ENCODE measurements around the gene STK24. TPM values are rescaled to one million over a fixed set of nuclear protein-coding genes. Genes with fewer than 3 reads are reported as not detected.

Gene STK24
- polyA plus RNA-seq, 1 of the 3 experiments (the other 2 are of a cell fraction), result 30.5 TPM

GRCh38 chr13:98457053-98457452 lies 119.9 kb downstream of the STK24 start:
- 97% methylated on average over 13 of the region's 13 CpGs for WGBS (ENCODE audit: low lambda C conversion rate)
- no peak overlapping the region for H3K27ac ChIP-seq (ENCODE audit: low read depth in 2 of 2, low read length in 1 of 2)
- H3K79me2 ChIP-seq (ENCODE audit: insufficient read depth), result no peaks in the 10 kb centered on the region
- TF ChIP-seq, protein P1, sequence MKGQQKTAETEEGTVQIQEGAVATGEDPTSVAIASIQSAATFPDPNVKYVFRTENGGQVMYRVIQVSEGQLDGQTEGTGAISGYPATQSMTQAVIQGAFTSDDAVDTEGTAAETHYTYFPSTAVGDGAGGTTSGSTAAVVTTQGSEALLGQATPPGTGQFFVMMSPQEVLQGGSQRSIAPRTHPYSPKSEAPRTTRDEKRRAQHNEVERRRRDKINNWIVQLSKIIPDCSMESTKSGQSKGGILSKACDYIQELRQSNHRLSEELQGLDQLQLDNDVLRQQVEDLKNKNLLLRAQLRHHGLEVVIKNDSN (IDR thresholded peaks at IDR 0.05; ENCODE audit: borderline replicate concordance, low read depth), result no peak
- no peak for TF ChIP-seq TAF1 (IDR thresholded peaks at IDR 0.05; ENCODE audit: borderline replicate concordance, low read depth, low read length)
- H3K36me3 ChIP-seq (replicated peaks in 1 of 2; ENCODE audit: control insufficient read depth in 1 of 2, insufficient read depth in 2 of 2, low read length in 1 of 2), result peaks cover 15 to 68% of the 10 kb centered on the region in 2 experiments
- no peak overlapping the region for H3K4me3 ChIP-seq (ENCODE audit: low read depth in 2 of 2, low read length in 1 of 2)
- ChIA-PET POLR2A (no interaction called here), CTCF (interaction anchor here (0.9 to 3.8 kb wide), 6 partner anchors 9 to 216 kb away, joined by 3 to 31 read pairs (median 10); no protein-coding TSS in a partner anchor)
- H2AFZ ChIP-seq (ENCODE audit: low read depth), result no peak overlapping the region
- H3K9me3 ChIP-seq, result no peaks in the 10 kb centered on the region
- no peak for DNase-seq
- H4K20me1 ChIP-seq (ENCODE audit: insufficient read depth), result no peaks in the 10 kb centered on the region
- H3K4me1 ChIP-seq (ENCODE audit: control insufficient read depth in 1 of 2, insufficient read depth in 2 of 2, low read depth in 1 of 2, low read length in 1 of 2), result peaks cover 8 to 10% of the 10 kb centered on the region in 2 experiments; a peak in 2 of 4 replicates
- no peaks in the 10 kb centered on the region for H3K9me2 ChIP-seq
- H3F3A ChIP-seq (replicated peaks; ENCODE audit: insufficient read depth), result peaks cover 30% of the 10 kb centered on the region
- no peak overlapping the region for H3K4me2 ChIP-seq
- no peak overlapping the region for H3K9ac ChIP-seq
- H3K27me3 ChIP-seq (ENCODE audit: insufficient read depth), result no peaks in the 10 kb centered on the region

GRCh38 chr13:98456413-98456845 lies 120.5 kb downstream of the STK24 start:
- no peak overlapping the region for H3K4me2 ChIP-seq
- peaks cover 8 to 10% of the 10 kb centered on the region in 2 experiments; a peak in 2 of 4 replicates for H3K4me1 ChIP-seq (ENCODE audit: control insufficient read depth in 1 of 2, insufficient read depth in 2 of 2, low read depth in 1 of 2, low read length in 1 of 2)
- DNase-seq, result no peak
- H3F3A ChIP-seq (replicated peaks; ENCODE audit: insufficient read depth), result peaks cover 30% of the 10 kb centered on the region
- POLR2A ChIA-PET, result no interaction called here
- H3K4me3 ChIP-seq (ENCODE audit: low read depth in 2 of 2, low read length in 1 of 2), result no peak overlapping the region
- H4K20me1 ChIP-seq (ENCODE audit: insufficient read depth), result no peaks in the 10 kb centered on the region
- H3K27ac ChIP-seq (ENCODE audit: low read depth in 2 of 2, low read length in 1 of 2), result no peak overlapping the region
- H3K36me3 ChIP-seq (replicated peaks in 1 of 2; ENCODE audit: control insufficient read depth in 1 of 2, insufficient read depth in 2 of 2, low read length in 1 of 2), result peaks cover 20 to 67% of the 10 kb centered on the region in 2 experiments
- no peaks in the 10 kb centered on the region for H3K27me3 ChIP-seq (ENCODE audit: insufficient read depth)
- H3K9ac ChIP-seq, result no peak overlapping the region
- no peaks in the 10 kb centered on the region for H3K9me2 ChIP-seq
- 83% methylated on average over 6 of the region's 6 CpGs for WGBS (ENCODE audit: low lambda C conversion rate)
- CTCF ChIA-PET, result interaction anchor here (1.0 to 3.8 kb wide), 6 partner anchors 8 to 217 kb away, joined by 3 to 31 read pairs (median 10); no protein-coding TSS in a partner anchor
- H2AFZ ChIP-seq (ENCODE audit: low read depth), result no peak overlapping the region
- no peaks in the 10 kb centered on the region for H3K9me3 ChIP-seq
- no peaks in the 10 kb centered on the region for H3K79me2 ChIP-seq (ENCODE audit: insufficient read depth)
- no peak for TF ChIP-seq NRF1 (IDR thresholded peaks at IDR 0.05; ENCODE audit: low read depth, low read length)
- TF ChIP-seq CHD2 (IDR thresholded peaks at IDR 0.05; ENCODE audit: low read length, partially characterized antibody), result no peak
- no peak for TF ChIP-seq SIN3A (IDR thresholded peaks at IDR 0.05; ENCODE audit: borderline replicate concordance, low read depth, low read length)
- TF ChIP-seq EZH2phosphoT487 (IDR thresholded peaks at IDR 0.05; ENCODE audit: borderline replicate concordance, low read depth), result no peak
- TF ChIP-seq, protein P2, sequence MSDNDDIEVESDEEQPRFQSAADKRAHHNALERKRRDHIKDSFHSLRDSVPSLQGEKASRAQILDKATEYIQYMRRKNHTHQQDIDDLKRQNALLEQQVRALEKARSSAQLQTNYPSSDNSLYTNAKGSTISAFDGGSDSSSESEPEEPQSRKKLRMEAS (IDR thresholded peaks at IDR 0.05; ENCODE audit: low read depth), result no peak
- TF ChIP-seq CTCF (IDR thresholded peaks at IDR 0.05), result no peak
- TF ChIP-seq GATA2 (CRISPR knock-in tag; IDR thresholded peaks at IDR 0.05), result no peak
- no peak for TF ChIP-seq TAF1 (IDR thresholded peaks at IDR 0.05; ENCODE audit: borderline replicate concordance, low read depth, low read length)
- no peak for TF ChIP-seq RCOR1 (IDR thresholded peaks at IDR 0.05; ENCODE audit: low read length)
- TF ChIP-seq JUND (IDR thresholded peaks at IDR 0.05), result no peak
- TF ChIP-seq GABPA (IDR thresholded peaks at IDR 0.05; ENCODE audit: low read depth), result no peak
- no peak for TF ChIP-seq FOXM1 (IDR thresholded peaks at IDR 0.05; ENCODE audit: low read depth)
- TF ChIP-seq YY1 (IDR thresholded peaks at IDR 0.05; ENCODE audit: low read depth), result no peak
- no peak for TF ChIP-seq NFIC (IDR thresholded peaks at IDR 0.05; ENCODE audit: borderline replicate concordance)
- TF ChIP-seq MXI1 (IDR thresholded peaks at IDR 0.05; ENCODE audit: low read depth, low read length), result no peak
- TF ChIP-seq RFX5 (IDR thresholded peaks at IDR 0.05; ENCODE audit: low read length), result no peak
- TF ChIP-seq SMC3 (IDR thresholded peaks at IDR 0.05; ENCODE audit: low read depth, low read length), result no peak
- no peak for TF ChIP-seq TCF12 (IDR thresholded peaks at IDR 0.05)
